ENCODE measurements around the gene HSBP1. TPM values are rescaled to one million over a fixed set of nuclear protein-coding genes. Genes with fewer than 3 reads are reported as not detected.

Gene HSBP1
- total and polyA plus RNA-seq, 7 donors, result 7.5 to 40.6 (median 16.9) TPM

Other genes starting within 250 kb of the HSBP1 start
- 10 to 100 TPM in 3 of 4 donors, 1 to 10 TPM in 1; 9.3 to 16.3 (median 10.8) TPM for gene MLYCD, start 91.1 kb downstream of the HSBP1 start, total RNA-seq
- 1 to 10 TPM; 1.8 to 5.4 (median 3.0) TPM for gene MLYCD, start 91.1 kb downstream of the HSBP1 start, polyA plus RNA-seq
- gene OSGIN1, start 145.3 kb downstream of the HSBP1 start, total RNA-seq, result 1 to 10 TPM; 3.6 to 5.4 (median 4.3) TPM
- 1 to 10 TPM; 6.6 to 9.9 (median 8.1) TPM for gene OSGIN1, start 145.3 kb downstream of the HSBP1 start, polyA plus RNA-seq
- 1 to 10 TPM in 2 of 4 donors, not detected in 2; 1.8 to 3.1 TPM for gene NECAB2, start 160.3 kb downstream of the HSBP1 start, total RNA-seq
- gene NECAB2, start 160.3 kb downstream of the HSBP1 start, polyA plus RNA-seq, result under 1 TPM in 1 of 3 donors, not detected in 2; 0.34 TPM
- not detected for gene SLC38A8, start 234.8 kb downstream of the HSBP1 start, total RNA-seq
- not detected for gene SLC38A8, start 234.8 kb downstream of the HSBP1 start, polyA plus RNA-seq

All from sigmoid colon (tissue), 7 donors.